Upper lobe of left lung (tissue), 6 donors: ENCODE results near the gene DCDC2. TPM values are rescaled to one million over a fixed set of nuclear protein-coding genes. Genes with fewer than 3 reads are reported as not detected.

Source experiments
- ATAC-seq, 2 donors: fragments of 200-7000 bp; cut with Tn5 transposase; one replicate each; pipeline ENCODE4 v1.9.1; 2022; ENCODE audit warnings: mild to moderate bottlenecking in 2 of 2, moderate library complexity in 2 of 2; ENCODE audit not compliant: low FRiP score in 2 of 2
- DNase-seq, 2 donors: peaks; one replicate each; pipeline ENCODE4 v3.0.0-alpha.2; 2019 to 2020
- H3K27ac ChIP-seq, 4 donors: fragments of 200-600 bp; sonication (generic); one replicate each; pipeline ENCODE4 v1.5.1; 2016 to 2019
- H3K27me3 ChIP-seq, 4 donors: fragments of 200-600 bp; sonication (generic); one replicate each; pipeline ENCODE4 v1.5.1; 2017 to 2019
- H3K36me3 ChIP-seq, 4 donors: fragments of 200-600 bp; sonication (generic); one replicate each; pipeline ENCODE4 v1.5.1; 2016 to 2019
- H3K4me1 ChIP-seq, 4 donors: fragments of 200-600 bp; sonication (generic); one replicate each; pipeline ENCODE4 v1.5.1; 2018 to 2019
- H3K4me3 ChIP-seq, 4 donors: fragments of 200-600 bp; sonication (generic); one replicate each; pipeline ENCODE4 v1.5.1; 2017 to 2019; ENCODE audit warnings: mild to moderate bottlenecking in 2 of 4, moderate library complexity in 1 of 4
- H3K9me3 ChIP-seq, 4 donors: fragments of 200-600 bp; sonication (generic); one replicate each; pipeline ENCODE4 v1.5.1; 2018 to 2019
- EP300 ChIP-seq, 4 donors: sonication (generic); formaldehyde crosslinking; IDR thresholded peaks; one replicate each; pipeline ENCODE4 v1.5.1; 2017; ENCODE audit warnings: antibody characterized with exemption in 4 of 4, control low read depth in 2 of 4
- POLR2A ChIP-seq, 4 donors: fragments of 450-650 bp; IDR thresholded peaks; one replicate each; pipeline ENCODE4 v1.5.1; 2016 to 2017; ENCODE audit warnings: antibody characterized with exemption in 4 of 4, mild to moderate bottlenecking in 2 of 4
- POLR2AphosphoS5 ChIP-seq, 2 donors: sonication (generic); formaldehyde crosslinking; IDR thresholded peaks; one replicate each; pipeline ENCODE4 v1.5.1; 2017; ENCODE audit warnings: antibody characterized with exemption in 2 of 2
- WGBS, 2 donors: methylation state at CpG; one replicate each; pipeline ENCODE4 v1.1.5; 2017 to 2018; 5-methylcytosine and 5-hydroxymethylcytosine counted together
- total RNA-seq, 6 donors: library from RNA; depleted of rRNA in 4 of 6; stranded (reverse); fragments of >200 nt in 4 of 6; gene quantifications; one replicate each; pipeline versions ENCODE4 v1.1.0 to v1.2.1, GENCODE V29; 2016 to 2021
- TF ChIP-seq, protein P1 (sequence below), 6 experiments: fragments of 450-650 bp in 4 of 6; fragments of 200-600 bp in 2 of 6; sonication (generic) in 2 of 6; IDR thresholded peaks; one replicate each; pipeline ENCODE4 v1.5.1; 2016 to 2019; ENCODE audit warnings: antibody characterized with exemption in 6 of 6
- donor health status: DM: no; HTN: no; CAD: no; lungs with moderate emphysema.
- donor health status: DM: no; HTN: yes; CAD: no; lungs with severe emphysema.

The DCDC2 gene
- total RNA-seq, 6 donors from 2014 or later: 7.1 to 9.4 (median 7.8) TPM

DNA sequence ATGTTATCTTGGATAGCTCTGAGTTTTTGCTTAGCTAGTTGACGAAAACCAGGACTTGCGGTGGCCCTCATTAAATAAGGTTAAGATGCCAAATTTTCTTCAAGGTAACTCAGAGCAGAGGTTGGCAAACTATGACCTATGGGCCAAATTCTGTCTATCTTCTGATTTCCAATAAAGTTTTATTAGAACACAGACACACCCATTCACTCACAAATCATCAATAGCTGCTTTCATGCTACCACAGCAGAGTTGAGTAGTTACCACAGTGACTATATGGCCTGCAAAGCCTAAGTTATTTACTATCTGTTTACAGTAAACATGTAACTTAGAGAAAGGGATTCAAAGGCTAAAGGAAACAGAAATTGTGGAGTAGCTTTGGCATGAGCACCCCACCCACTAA lies 23.6 kb downstream of the DCDC2 start:
- no peaks in the 10 kb centered on the region for H3K4me1 ChIP-seq
- no peaks in the 10 kb centered on the region for H3K36me3 ChIP-seq
- TF ChIP-seq POLR2A (IDR thresholded peaks at IDR 0.05) (no peak), POLR2AphosphoS5 (IDR thresholded peaks at IDR 0.05) (no peak), EP300 (IDR thresholded peaks at IDR 0.05) (no peak)
- TF ChIP-seq, protein P1, sequence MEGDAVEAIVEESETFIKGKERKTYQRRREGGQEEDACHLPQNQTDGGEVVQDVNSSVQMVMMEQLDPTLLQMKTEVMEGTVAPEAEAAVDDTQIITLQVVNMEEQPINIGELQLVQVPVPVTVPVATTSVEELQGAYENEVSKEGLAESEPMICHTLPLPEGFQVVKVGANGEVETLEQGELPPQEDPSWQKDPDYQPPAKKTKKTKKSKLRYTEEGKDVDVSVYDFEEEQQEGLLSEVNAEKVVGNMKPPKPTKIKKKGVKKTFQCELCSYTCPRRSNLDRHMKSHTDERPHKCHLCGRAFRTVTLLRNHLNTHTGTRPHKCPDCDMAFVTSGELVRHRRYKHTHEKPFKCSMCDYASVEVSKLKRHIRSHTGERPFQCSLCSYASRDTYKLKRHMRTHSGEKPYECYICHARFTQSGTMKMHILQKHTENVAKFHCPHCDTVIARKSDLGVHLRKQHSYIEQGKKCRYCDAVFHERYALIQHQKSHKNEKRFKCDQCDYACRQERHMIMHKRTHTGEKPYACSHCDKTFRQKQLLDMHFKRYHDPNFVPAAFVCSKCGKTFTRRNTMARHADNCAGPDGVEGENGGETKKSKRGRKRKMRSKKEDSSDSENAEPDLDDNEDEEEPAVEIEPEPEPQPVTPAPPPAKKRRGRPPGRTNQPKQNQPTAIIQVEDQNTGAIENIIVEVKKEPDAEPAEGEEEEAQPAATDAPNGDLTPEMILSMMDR (IDR thresholded peaks at IDR 0.05): no peak
- no peak for DNase-seq
- no peaks in the 10 kb centered on the region for H3K27me3 ChIP-seq
- H3K4me3 ChIP-seq: no peak overlapping the region
- WGBS, 2 donors: 91 to 97% methylated on average over 2 of the region's 2 CpGs
- H3K27ac ChIP-seq: no peak overlapping the region
- peaks cover 0 to 5% (median 2%) of the 10 kb centered on the region in 4 donors for H3K9me3 ChIP-seq
- ATAC-seq: no peak

DNA sequence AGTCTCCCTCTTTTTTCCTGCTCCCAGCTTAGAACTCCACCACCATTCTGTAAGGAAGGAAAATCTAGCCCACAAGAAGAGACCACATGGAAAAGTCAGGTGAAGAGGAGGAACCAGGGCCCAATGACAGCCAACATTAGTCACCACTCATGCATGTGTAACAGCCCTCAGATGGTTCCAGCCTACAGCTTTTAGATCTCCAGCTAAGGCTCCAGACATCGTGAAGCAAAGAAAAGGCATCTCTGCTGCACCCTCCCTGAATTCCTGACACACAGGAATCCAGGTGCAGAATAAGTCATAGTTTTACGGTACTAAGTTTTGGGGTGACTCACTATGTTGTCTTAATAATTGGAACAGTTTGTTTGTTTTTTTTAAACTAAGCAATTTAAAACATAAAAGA lies 25.5 kb downstream of the DCDC2 start:
- no peak for TF ChIP-seq POLR2A (IDR thresholded peaks at IDR 0.05)
- no peak for TF ChIP-seq EP300 (IDR thresholded peaks at IDR 0.05)
- TF ChIP-seq POLR2AphosphoS5 (IDR thresholded peaks at IDR 0.05): no peak
- TF ChIP-seq, protein P1 (IDR thresholded peaks at IDR 0.05): no peak
- no peak for DNase-seq
- Histone ChIP-seq H3K36me3 (no peaks in the 10 kb centered on the region), H3K4me3 (no peak overlapping the region), H3K27ac (no peak overlapping the region), H3K27me3 (no peaks in the 10 kb centered on the region), H3K9me3 (no peaks in the 10 kb centered on the region), H3K4me1 (no peaks in the 10 kb centered on the region)
- no peak for ATAC-seq
- 78 to 79% methylated on average over 2 of the region's 2 CpGs for WGBS, 2 donors

DNA sequence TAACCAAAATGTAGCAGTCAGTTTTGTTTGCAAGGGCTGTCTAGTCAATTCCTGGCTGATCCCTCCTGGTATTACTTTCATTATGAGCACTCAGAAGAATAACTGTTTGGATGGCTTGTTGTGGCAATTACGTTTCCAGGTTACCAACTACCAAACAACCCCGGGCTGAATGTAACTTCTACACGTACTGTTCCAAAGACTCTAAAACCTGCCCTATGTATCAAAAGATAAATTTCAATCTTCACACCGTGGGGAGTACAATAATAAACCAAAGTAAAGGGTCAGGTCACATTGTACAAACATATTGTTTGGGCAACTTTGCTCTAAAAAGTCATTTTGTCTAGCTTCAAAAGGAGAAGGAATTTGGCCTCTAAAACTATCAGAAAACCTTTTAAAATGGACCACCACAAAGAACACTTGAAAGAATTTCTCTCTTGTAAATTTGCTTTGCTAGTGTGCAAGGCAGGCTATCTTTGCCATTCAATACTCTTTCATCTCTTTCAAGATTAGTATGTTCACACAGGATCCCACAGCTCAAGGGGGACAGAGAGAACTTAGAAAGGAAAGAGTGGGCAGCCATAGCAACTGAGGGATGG lies 27.6 kb downstream of the DCDC2 start:
- 33 to 39% methylated on average over 4 of the region's 4 CpGs for WGBS, 2 donors
- Histone ChIP-seq H3K4me3 (no peak overlapping the region), H3K36me3 (no peaks in the 10 kb centered on the region), H3K27me3 (no peaks in the 10 kb centered on the region), H3K4me1 (no peaks in the 10 kb centered on the region), H3K9me3 (no peaks in the 10 kb centered on the region), H3K27ac (no peak overlapping the region)
- ATAC-seq (no peak), DNase-seq (no peak)
- TF ChIP-seq, protein P1 (IDR thresholded peaks at IDR 0.05): no peak
- TF ChIP-seq POLR2A (IDR thresholded peaks at IDR 0.05): no peak
- TF ChIP-seq POLR2AphosphoS5 (IDR thresholded peaks at IDR 0.05): no peak

DNA sequence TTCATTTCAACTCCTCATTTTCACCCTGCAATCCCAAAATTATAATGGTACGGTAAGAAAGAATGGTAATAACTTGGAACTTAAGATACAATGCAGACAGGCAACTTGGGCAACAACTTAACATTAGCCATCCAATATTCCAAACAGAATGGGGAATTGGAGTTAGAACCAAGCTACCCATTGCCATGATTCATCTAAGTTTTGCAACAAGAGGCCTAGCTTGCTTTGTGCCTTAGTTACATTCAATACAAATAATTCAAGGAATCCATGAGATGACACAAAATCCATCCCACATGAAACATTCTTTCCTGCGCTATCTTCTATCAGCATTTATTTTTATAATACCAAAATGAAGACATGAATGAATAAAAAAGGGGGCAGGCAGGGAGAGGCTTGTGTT lies 28.4 kb downstream of the DCDC2 start:
- no peaks in the 10 kb centered on the region for H3K27me3 ChIP-seq
- H3K4me1 ChIP-seq: no peaks in the 10 kb centered on the region
- WGBS, 2 donors: 94% methylated on average over 2 of the region's 2 CpGs
- H3K27ac ChIP-seq: no peak overlapping the region
- TF ChIP-seq POLR2AphosphoS5 (IDR thresholded peaks at IDR 0.05): no peak
- no peak for TF ChIP-seq EP300 (IDR thresholded peaks at IDR 0.05)
- TF ChIP-seq POLR2A (IDR thresholded peaks at IDR 0.05): no peak
- H3K36me3 ChIP-seq: no peaks in the 10 kb centered on the region
- ATAC-seq: no peak
- no peak for DNase-seq
- H3K9me3 ChIP-seq: no peaks in the 10 kb centered on the region
- no peak overlapping the region for H3K4me3 ChIP-seq

DNA sequence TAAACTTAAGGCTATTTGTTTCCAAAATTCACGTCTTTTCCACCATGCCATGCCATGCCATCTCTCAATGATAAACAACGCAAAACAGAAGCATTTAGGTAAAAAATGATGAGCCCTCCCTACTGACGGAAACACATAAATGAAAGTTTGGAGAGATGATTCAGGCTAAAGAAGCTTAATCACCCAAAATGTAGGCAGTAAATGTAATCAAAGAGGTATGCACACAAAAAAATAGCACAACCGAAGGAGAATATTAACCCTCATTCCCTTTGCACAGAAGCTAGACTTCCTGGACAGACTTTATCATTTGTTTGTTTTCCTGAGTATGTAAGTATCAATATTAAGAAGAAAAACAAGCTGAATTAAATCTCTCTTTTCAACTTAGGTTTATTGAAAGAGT lies 28.8 kb downstream of the DCDC2 start:
- WGBS, 2 donors: 86 to 88% methylated on average over 4 of the region's 4 CpGs
- no peak for TF ChIP-seq EP300 (IDR thresholded peaks at IDR 0.05)
- no peak for TF ChIP-seq POLR2AphosphoS5 (IDR thresholded peaks at IDR 0.05)
- TF ChIP-seq POLR2A (IDR thresholded peaks at IDR 0.05): no peak
- TF ChIP-seq, protein P1 (IDR thresholded peaks at IDR 0.05): no peak

More for the DNA sequence above, 28.8 kb downstream of the DCDC2 start:
- Histone ChIP-seq H3K36me3 (no peaks in the 10 kb centered on the region), H3K27ac (no peak overlapping the region), H3K4me1 (no peaks in the 10 kb centered on the region), H3K27me3 (no peaks in the 10 kb centered on the region), H3K4me3 (no peak overlapping the region), H3K9me3 (no peaks in the 10 kb centered on the region)
- DNase-seq (no peak), ATAC-seq (no peak)
